K562 (cell line): Measurements from ENCODE around the gene RALGAPA2. TPM values are rescaled to one million over a fixed set of nuclear protein-coding genes. Genes with fewer than 3 reads are reported as not detected.

Source experiments
- CXXC5 ChIP-seq: fragments of 250-450 bp; sonication (Bioruptor Pico); IDR thresholded peaks from 2 replicates; pipeline ENCODE4 v1.8.0; 2022; ENCODE audit warnings: inconsistent platforms, mild to moderate bottlenecking, moderate library complexity
- KDM4B ChIP-seq, 2 experiments: fragments of 450-650 bp in 1 of 2; sonication (generic) in 1 of 2; IDR thresholded peaks; 2 replicates each; pipeline ENCODE4 v1.6.1; 2016 to 2017; ENCODE audit warnings: borderline replicate concordance in 2 of 2, antibody characterized with exemption in 1 of 2, low read depth in 1 of 2, mild to moderate bottlenecking in 1 of 2
- NRF1 ChIP-seq, 2 experiments: fragments of 450-650 bp; IDR thresholded peaks in 1 of 2; conservative IDR thresholded peaks in 1 of 2; 2 replicates each; pipeline ENCODE4 v1.6.1; 2014; ENCODE audit warnings: mild to moderate bottlenecking in 2 of 2
- PCBP2 ChIP-seq: fragments of 200-400 bp; formaldehyde crosslinking; IDR thresholded peaks from 2 replicates; pipeline ENCODE4 v1.6.1; 2018; ENCODE audit warnings: low read length, low read depth, mild to moderate bottlenecking, moderate library complexity; ENCODE audit not compliant: poor library complexity, severe bottlenecking
- RFX1 ChIP-seq: fragments of 450-650 bp; IDR thresholded peaks from 2 replicates; pipeline ENCODE4 v1.6.1; 2016; ENCODE audit warnings: mild to moderate bottlenecking, moderate library complexity
- ZNF57 ChIP-seq: fragments of 450-650 bp; formaldehyde crosslinking; IDR thresholded peaks from 2 replicates; pipeline ENCODE4 v1.4.0; 2020; ENCODE audit warnings: mild to moderate bottlenecking, moderate library complexity
- polyA plus RNA-seq, 8 experiments: library from polyadenylated mRNA; depleted of rRNA in 4 of 8; stranded (reverse) in 5 of 8; unstranded in 3 of 8; fragments of >200 nt; fragmentation: Nextera tagmentation in 2 of 8; fragmentation: Illumina TruSeq in 1 of 8; extraction: Ambion mirVana in 2 of 8; extraction: Trizol in 1 of 8; gene quantifications; 2 replicates each; pipeline versions ENCODE4 v1.2.1 to v1.2.3, GENCODE V29; 2011 to 2014; ENCODE audit warnings: inconsistent platforms in 1 of 8, missing spikeins in 1 of 8
- total RNA-seq, 7 experiments: library from RNA; depleted of rRNA in 6 of 7; stranded (reverse); fragments of >200 nt in 6 of 7; fragmentation: Illumina TruSeq in 2 of 7; extraction: Trizol in 2 of 7; gene quantifications; 2 replicates each; pipeline versions ENCODE4 v1.2.1 to v1.2.3, GENCODE V29; 2011 to 2021; ENCODE audit warnings: low replicate concordance in 1 of 7
- TF ChIP-seq, protein P1 (sequence below): fragments of 200-800 bp; sonication (Bioruptor generic); IDR thresholded peaks from 2 replicates; pipeline ENCODE4 v1.6.1; 2016; ENCODE audit warnings: missing genetic modification characterization, missing compliant biosample characterization
- TF ChIP-seq, protein P2 (sequence below): fragments of 450-650 bp; formaldehyde crosslinking; IDR thresholded peaks from 2 replicates; pipeline ENCODE4 v1.4.0; 2020; ENCODE audit warnings: mild to moderate bottlenecking, moderate library complexity
- TF ChIP-seq, protein P3 (sequence below), 2 experiments: fragments of 450-650 bp in 1 of 2; sonication (generic) in 1 of 2; formaldehyde crosslinking in 1 of 2; IDR thresholded peaks; 2 replicates each; pipeline versions ENCODE4 v1.7.1 to v1.9.0; 2016 to 2022; ENCODE audit warnings: inconsistent platforms in 1 of 2, mild to moderate bottlenecking in 1 of 2, missing genetic modification reagents in 1 of 2

Gene RALGAPA2
- total and polyA plus RNA-seq, 9 of the 15 experiments (the other 6 are each of a cell fraction or from before 2014, with no cell fraction given), result 0.35 to 2.7 (median 1.4) TPM

DNA sequence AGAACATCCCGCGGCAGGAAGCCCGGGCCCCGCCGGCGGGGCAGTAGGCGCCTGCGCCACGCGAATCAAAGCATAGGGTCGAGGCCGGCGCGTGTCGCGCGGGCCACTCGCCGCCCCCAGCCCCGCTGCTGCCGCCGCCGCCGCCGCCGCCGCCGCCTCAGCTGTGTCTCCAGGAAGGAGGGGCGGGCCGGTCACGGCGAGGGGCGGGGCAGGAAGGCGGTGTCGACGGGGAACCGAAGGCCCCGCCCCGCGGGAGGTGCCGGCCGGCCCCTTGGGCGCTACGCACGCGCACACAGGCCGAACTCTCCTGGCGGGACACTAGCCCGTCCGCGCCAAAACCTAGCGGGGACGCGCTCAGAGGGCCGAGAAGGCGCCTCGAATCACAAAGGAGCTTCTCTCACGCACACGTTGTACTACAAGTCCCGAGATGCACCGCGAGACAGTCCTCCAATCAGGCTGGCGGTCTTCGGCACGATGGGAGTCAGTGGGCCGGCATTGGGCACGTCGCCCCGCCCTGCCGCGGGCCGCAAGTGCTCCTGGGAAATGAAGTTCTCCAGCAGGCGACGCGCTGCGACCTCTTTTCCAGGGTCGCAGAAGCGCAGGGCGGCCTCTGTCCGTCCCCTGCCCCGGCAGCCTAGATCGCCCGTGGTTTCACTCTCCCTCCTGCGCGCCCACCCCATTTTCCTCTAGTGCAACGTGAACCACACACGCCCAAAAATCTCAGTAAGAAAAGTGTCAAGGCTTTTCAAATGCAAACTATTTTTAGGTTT lies at the start of gene RALGAPA2 (continued):
- TF ChIP-seq ZNF57 (no peak), RFX1 (no peak), PCBP2 (no peak), CXXC5 (CRISPR knock-in tag) (peak; percentile 55), KDM4B (IDR thresholded peaks at IDR 0.05; ENCODE audit: borderline replicate concordance in 2 of 2, low read depth in 1 of 2) (no peak), NRF1 (conservative IDR thresholded peaks at IDR 0.05 in 1 of 2, IDR thresholded peaks at IDR 0.05 in 1 of 2) (peak; percentile 90 to 92)
- TF ChIP-seq, protein P1, sequence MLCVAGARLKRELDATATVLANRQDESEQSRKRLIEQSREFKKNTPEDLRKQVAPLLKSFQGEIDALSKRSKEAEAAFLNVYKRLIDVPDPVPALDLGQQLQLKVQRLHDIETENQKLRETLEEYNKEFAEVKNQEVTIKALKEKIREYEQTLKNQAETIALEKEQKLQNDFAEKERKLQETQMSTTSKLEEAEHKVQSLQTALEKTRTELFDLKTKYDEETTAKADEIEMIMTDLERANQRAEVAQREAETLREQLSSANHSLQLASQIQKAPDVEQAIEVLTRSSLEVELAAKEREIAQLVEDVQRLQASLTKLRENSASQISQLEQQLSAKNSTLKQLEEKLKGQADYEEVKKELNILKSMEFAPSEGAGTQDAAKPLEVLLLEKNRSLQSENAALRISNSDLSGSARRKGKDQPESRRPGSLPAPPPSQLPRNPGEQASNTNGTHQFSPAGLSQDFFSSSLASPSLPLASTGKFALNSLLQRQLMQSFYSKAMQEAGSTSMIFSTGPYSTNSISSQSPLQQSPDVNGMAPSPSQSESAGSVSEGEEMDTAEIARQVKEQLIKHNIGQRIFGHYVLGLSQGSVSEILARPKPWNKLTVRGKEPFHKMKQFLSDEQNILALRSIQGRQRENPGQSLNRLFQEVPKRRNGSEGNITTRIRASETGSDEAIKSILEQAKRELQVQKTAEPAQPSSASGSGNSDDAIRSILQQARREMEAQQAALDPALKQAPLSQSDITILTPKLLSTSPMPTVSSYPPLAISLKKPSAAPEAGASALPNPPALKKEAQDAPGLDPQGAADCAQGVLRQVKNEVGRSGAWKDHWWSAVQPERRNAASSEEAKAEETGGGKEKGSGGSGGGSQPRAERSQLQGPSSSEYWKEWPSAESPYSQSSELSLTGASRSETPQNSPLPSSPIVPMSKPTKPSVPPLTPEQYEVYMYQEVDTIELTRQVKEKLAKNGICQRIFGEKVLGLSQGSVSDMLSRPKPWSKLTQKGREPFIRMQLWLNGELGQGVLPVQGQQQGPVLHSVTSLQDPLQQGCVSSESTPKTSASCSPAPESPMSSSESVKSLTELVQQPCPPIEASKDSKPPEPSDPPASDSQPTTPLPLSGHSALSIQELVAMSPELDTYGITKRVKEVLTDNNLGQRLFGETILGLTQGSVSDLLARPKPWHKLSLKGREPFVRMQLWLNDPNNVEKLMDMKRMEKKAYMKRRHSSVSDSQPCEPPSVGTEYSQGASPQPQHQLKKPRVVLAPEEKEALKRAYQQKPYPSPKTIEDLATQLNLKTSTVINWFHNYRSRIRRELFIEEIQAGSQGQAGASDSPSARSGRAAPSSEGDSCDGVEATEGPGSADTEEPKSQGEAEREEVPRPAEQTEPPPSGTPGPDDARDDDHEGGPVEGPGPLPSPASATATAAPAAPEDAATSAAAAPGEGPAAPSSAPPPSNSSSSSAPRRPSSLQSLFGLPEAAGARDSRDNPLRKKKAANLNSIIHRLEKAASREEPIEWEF (CRISPR knock-in tag), result no peak
- TF ChIP-seq, protein P2, sequence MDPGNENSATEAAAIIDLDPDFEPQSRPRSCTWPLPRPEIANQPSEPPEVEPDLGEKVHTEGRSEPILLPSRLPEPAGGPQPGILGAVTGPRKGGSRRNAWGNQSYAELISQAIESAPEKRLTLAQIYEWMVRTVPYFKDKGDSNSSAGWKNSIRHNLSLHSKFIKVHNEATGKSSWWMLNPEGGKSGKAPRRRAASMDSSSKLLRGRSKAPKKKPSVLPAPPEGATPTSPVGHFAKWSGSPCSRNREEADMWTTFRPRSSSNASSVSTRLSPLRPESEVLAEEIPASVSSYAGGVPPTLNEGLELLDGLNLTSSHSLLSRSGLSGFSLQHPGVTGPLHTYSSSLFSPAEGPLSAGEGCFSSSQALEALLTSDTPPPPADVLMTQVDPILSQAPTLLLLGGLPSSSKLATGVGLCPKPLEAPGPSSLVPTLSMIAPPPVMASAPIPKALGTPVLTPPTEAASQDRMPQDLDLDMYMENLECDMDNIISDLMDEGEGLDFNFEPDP (CRISPR knock-in tag), result no peak
- TF ChIP-seq, protein P3, sequence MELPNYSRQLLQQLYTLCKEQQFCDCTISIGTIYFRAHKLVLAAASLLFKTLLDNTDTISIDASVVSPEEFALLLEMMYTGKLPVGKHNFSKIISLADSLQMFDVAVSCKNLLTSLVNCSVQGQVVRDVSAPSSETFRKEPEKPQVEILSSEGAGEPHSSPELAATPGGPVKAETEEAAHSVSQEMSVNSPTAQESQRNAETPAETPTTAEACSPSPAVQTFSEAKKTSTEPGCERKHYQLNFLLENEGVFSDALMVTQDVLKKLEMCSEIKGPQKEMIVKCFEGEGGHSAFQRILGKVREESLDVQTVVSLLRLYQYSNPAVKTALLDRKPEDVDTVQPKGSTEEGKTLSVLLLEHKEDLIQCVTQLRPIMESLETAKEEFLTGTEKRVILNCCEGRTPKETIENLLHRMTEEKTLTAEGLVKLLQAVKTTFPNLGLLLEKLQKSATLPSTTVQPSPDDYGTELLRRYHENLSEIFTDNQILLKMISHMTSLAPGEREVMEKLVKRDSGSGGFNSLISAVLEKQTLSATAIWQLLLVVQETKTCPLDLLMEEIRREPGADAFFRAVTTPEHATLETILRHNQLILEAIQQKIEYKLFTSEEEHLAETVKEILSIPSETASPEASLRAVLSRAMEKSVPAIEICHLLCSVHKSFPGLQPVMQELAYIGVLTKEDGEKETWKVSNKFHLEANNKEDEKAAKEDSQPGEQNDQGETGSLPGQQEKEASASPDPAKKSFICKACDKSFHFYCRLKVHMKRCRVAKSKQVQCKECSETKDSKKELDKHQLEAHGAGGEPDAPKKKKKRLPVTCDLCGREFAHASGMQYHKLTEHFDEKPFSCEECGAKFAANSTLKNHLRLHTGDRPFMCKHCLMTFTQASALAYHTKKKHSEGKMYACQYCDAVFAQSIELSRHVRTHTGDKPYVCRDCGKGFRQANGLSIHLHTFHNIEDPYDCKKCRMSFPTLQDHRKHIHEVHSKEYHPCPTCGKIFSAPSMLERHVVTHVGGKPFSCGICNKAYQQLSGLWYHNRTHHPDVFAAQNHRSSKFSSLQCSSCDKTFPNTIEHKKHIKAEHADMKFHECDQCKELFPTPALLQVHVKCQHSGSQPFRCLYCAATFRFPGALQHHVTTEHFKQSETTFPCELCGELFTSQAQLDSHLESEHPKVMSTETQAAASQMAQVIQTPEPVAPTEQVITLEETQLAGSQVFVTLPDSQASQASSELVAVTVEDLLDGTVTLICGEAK (IDR thresholded peaks at IDR 0.05), result 0 out of 2 replicates have a peak, but pooled peaks have one; percentile 41
- TF ChIP-seq, protein P3 (CRISPR knock-in tag; IDR thresholded peaks at IDR 0.05), result no peak
